ENCODE data around the gene JAZF1. TPM values are rescaled to one million over a fixed set of nuclear protein-coding genes. Genes with fewer than 3 reads are reported as not detected.

Gene JAZF1
- total and polyA plus RNA-seq, 9 of the 15 experiments (the other 6 are each of a cell fraction or from before 2014, with no cell fraction given), result 0.04 to 0.64 (median 0.11) TPM; not detected in 3

DNA sequence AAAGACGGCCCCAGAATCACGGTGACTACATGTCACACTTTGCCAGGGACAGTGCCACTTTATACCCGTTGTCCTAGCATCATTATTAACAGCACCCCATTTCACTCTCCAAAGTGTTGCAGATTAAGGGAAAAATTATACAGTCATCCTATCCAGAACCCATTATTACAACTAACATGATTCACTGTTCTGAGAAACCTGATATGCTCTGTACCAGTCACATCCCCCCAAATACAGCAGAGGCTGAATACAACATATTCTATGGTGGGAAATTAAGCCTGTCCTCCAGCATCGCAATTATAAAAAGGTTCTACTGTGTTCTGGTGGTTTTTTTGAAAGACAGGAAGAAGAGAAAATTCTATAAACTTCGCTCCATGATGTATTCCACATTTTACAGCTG, 162.1 kb downstream of the JAZF1 start:
- TF ChIP-seq TCF7 (IDR thresholded peaks at IDR 0.05; ENCODE audit: borderline replicate concordance) (no peak), LARP7 (IDR thresholded peaks at IDR 0.05) (no peak), C11orf30 (IDR thresholded peaks at IDR 0.05; ENCODE audit: low read depth) (no peak)
- Histone ChIP-seq H3K9me3 (replicated peaks; ENCODE audit: control insufficient read depth, insufficient read depth, low read depth, low read length) (no peaks in the 10 kb centered on the region), H2AFZ (ENCODE audit: low read depth, low read length) (no peak overlapping the region), H3K4me1 (replicated peaks in 1 of 2; ENCODE audit: control insufficient read depth in 2 of 2, insufficient read depth in 2 of 2, low read length in 2 of 2) (no peaks in the 10 kb centered on the region), H3K27ac (ENCODE audit: extremely low read depth, low read depth, low read length) (no peak overlapping the region), H3K9ac (ENCODE audit: insufficient read depth in 1 of 2, low read depth in 2 of 2, low read length in 2 of 2) (no peak overlapping the region), H3K79me2 (ENCODE audit: control insufficient read depth, insufficient read depth, low read length) (no peaks in the 10 kb centered on the region), H3K36me3 (ENCODE audit: control insufficient read depth, insufficient read depth, low read length) (no peaks in the 10 kb centered on the region), H4K20me1 (replicated peaks; ENCODE audit: control insufficient read depth, insufficient read depth, low read length) (no peaks in the 10 kb centered on the region), H3K27me3 (ENCODE audit: control insufficient read depth in 2 of 2, insufficient read depth in 2 of 2, low read length in 2 of 2) (peaks cover 16 to 30% of the 10 kb centered on the region in 2 experiments; a peak in 4 of 5 replicates), H3K9me1 (ENCODE audit: control insufficient read depth, insufficient read depth, low read length) (no peaks in the 10 kb centered on the region), H3K4me3 (no peak overlapping the region), H3K4me2 (ENCODE audit: insufficient read depth, low read length) (no peak overlapping the region; the same call in 1 of the 2 replicates)
- intact Hi-C loops (cut with micrococcal nuclease) (no loop called here), in situ Hi-C loops (cut with MboI) (loop anchor here (5.0 kb wide), 1 partner anchor 816 kb away; the partner anchor contains the start of gene HOXA13)
- no TSS peak for BruUV-seq (replicated peaks)
- ChIA-PET CTCF (ENCODE audit: low intra/inter-chr PET ratio) (no interaction called here), POLR2A (no interaction called here)
- no peak for FAIRE-seq
- ATAC-seq, result no peak
- 4% methylated on average over 5 of the region's 5 CpGs for WGBS (ENCODE audit: insufficient coverage, low coverage, missing lambda C conversion rate)
- DNase-seq (ENCODE audit: extremely low read depth in 1 of 4, low spot score in 3 of 4), result no peak

GRCh38 chr7:28018020-28018419, 162.6 kb downstream of the JAZF1 start:
- H3K4me1 ChIP-seq (replicated peaks in 1 of 2; ENCODE audit: control insufficient read depth in 2 of 2, insufficient read depth in 2 of 2, low read length in 2 of 2), result no peaks in the 10 kb centered on the region
- BruUV-seq (replicated peaks), result no TSS peak
- no peak for FAIRE-seq
- H3K79me2 ChIP-seq (ENCODE audit: control insufficient read depth, insufficient read depth, low read length), result no peaks in the 10 kb centered on the region
- ChIA-PET CTCF (ENCODE audit: low intra/inter-chr PET ratio) (no interaction called here), POLR2A (no interaction called here)
- no peak overlapping the region for H3K4me3 ChIP-seq
- intact Hi-C loops (cut with micrococcal nuclease) (no loop called here), in situ Hi-C loops (cut with MboI) (loop anchor here (5.0 kb wide), 1 partner anchor 816 kb away; the partner anchor contains the start of gene HOXA13)
- no peak for DNase-seq (ENCODE audit: extremely low read depth in 1 of 4, low spot score in 3 of 4)
- no peak overlapping the region for H3K27ac ChIP-seq (ENCODE audit: extremely low read depth, low read depth, low read length)
- H3K9ac ChIP-seq (ENCODE audit: insufficient read depth in 1 of 2, low read depth in 2 of 2, low read length in 2 of 2), result no peak overlapping the region
- H3K27me3 ChIP-seq (ENCODE audit: control insufficient read depth in 2 of 2, insufficient read depth in 2 of 2, low read length in 2 of 2), result peaks cover 16 to 30% of the 10 kb centered on the region in 2 experiments; a peak in 4 of 5 replicates
- WGBS (ENCODE audit: insufficient coverage, low coverage, missing lambda C conversion rate), result 0% methylated on average over 7 of the region's 7 CpGs
- H3K4me2 ChIP-seq (ENCODE audit: insufficient read depth, low read length), result no peak overlapping the region; the same call in 1 of the 2 replicates
- ATAC-seq, result no peak
- no peaks in the 10 kb centered on the region for H3K36me3 ChIP-seq (ENCODE audit: control insufficient read depth, insufficient read depth, low read length)
- H3K9me1 ChIP-seq (ENCODE audit: control insufficient read depth, insufficient read depth, low read length), result no peaks in the 10 kb centered on the region
- no peak overlapping the region for H2AFZ ChIP-seq (ENCODE audit: low read depth, low read length)
- no peaks in the 10 kb centered on the region for H4K20me1 ChIP-seq (replicated peaks; ENCODE audit: control insufficient read depth, insufficient read depth, low read length)
- no peaks in the 10 kb centered on the region for H3K9me3 ChIP-seq (replicated peaks; ENCODE audit: control insufficient read depth, insufficient read depth, low read depth, low read length)
- TF ChIP-seq BACH1 (tag; IDR thresholded peaks at IDR 0.05), result no peak
- no peak for TF ChIP-seq ARNT (IDR thresholded peaks at IDR 0.05)
- TF ChIP-seq CHD1 (IDR thresholded peaks at IDR 0.05; ENCODE audit: low read length), result no peak
- TF ChIP-seq, protein P1, sequence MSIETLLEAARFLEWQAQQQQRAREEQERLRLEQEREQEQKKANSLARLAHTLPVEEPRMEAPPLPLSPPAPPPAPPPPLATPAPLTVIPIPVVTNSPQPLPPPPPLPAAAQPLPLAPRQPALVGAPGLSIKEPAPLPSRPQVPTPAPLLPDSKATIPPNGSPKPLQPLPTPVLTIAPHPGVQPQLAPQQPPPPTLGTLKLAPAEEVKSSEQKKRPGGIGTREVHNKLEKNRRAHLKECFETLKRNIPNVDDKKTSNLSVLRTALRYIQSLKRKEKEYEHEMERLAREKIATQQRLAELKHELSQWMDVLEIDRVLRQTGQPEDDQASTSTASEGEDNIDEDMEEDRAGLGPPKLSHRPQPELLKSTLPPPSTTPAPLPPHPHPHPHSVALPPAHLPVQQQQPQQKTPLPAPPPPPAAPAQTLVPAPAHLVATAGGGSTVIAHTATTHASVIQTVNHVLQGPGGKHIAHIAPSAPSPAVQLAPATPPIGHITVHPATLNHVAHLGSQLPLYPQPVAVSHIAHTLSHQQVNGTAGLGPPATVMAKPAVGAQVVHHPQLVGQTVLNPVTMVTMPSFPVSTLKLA (conservative IDR thresholded peaks at IDR 0.05), result no peak
- TF ChIP-seq ZNF511 (CRISPR knock-in tag; IDR thresholded peaks at IDR 0.05), result no peak
- TF ChIP-seq MED1 (CRISPR knock-in tag; IDR thresholded peaks at IDR 0.05; ENCODE audit: borderline replicate concordance), result no peak
- no peak for TF ChIP-seq PRPF4 (IDR thresholded peaks at IDR 0.05; ENCODE audit: insufficient read depth, low read depth, low read length, poor library complexity, severe bottlenecking)

All from K562 (cell line).